IMR-90 (cell line): ENCODE results near the gene RB1. TPM values are rescaled to one million over a fixed set of nuclear protein-coding genes. Genes with fewer than 3 reads are reported as not detected.

Experiments used
- ATAC-seq: fragments of 200-7000 bp; cut with Tn5 transposase; 2 replicates; pipeline ENCODE4 v1.9.1; 2020; ENCODE audit warnings: low read depth, mild to moderate bottlenecking, moderate library complexity
- BruUV-seq: library from RNA; stranded (reverse); fragments of 400-500 nt; replicated peaks from 2 replicates; lab custom pipeline; 2021; lab: Mats Ljungman, UMichigan
- CTCF ChIA-PET: fragments of 300-600 bp; formaldehyde crosslinking; extraction: SDS; loops from one replicate; lab custom pipeline; 2021; ENCODE audit warnings: antibody characterized with exemption; lab: Yijun Ruan, JAX
- POLR2A ChIA-PET: fragments of 300-600 bp; sonication (Branson Sonifier 250); formaldehyde crosslinking; loops from one replicate; lab custom pipeline; 2022; ENCODE audit warnings: antibody characterized with exemption; ENCODE audit not compliant: unreplicated experiment; lab: Charles Lee
- DNase-seq: peaks from one replicate; pipeline ENCODE4 v3.0.0; 2013
- H2AFZ ChIP-seq: replicated peaks from 2 replicates; pipeline ENCODE3; 2013; ENCODE audit warnings: low read length, mild to moderate bottlenecking; ENCODE audit not compliant: poor library complexity
- H2AK5ac ChIP-seq: 2 replicates; pipeline ENCODE4 v1.6.1; 2013; ENCODE audit warnings: low read depth, low read length, inconsistent platforms
- H2AK9ac ChIP-seq: replicated peaks from 2 replicates; pipeline ENCODE3; 2013; ENCODE audit warnings: mild to moderate bottlenecking, low read depth, low read length, moderate library complexity; ENCODE audit not compliant: poor library complexity
- H2BK120ac ChIP-seq: 2 replicates; pipeline ENCODE4 v1.6.1; 2013; ENCODE audit warnings: low read depth, low read length, inconsistent platforms
- H2BK15ac ChIP-seq: 3 replicates; pipeline ENCODE4 v1.6.1; 2013; ENCODE audit warnings: low read depth, low read length, inconsistent platforms
- H2BK20ac ChIP-seq: 2 replicates; pipeline ENCODE4 v1.6.1; 2013; ENCODE audit warnings: low read depth, mild to moderate bottlenecking, inconsistent platforms, low read length, moderate library complexity
- H2BK5ac ChIP-seq: 2 replicates; pipeline ENCODE4 v1.6.1; 2013; ENCODE audit warnings: mild to moderate bottlenecking, low read depth, low read length, inconsistent platforms; ENCODE audit not compliant: poor library complexity, severe bottlenecking
- H3K14ac ChIP-seq: replicated peaks from 2 replicates; pipeline ENCODE4 v1.6.1; 2013; ENCODE audit warnings: low read depth, low read length, inconsistent platforms
- H3K18ac ChIP-seq: 2 replicates; pipeline ENCODE4 v1.6.1; 2013; ENCODE audit warnings: low read depth, low read length, control low read depth
- H3K23ac ChIP-seq: 2 replicates; pipeline ENCODE4 v1.6.1; 2013; ENCODE audit warnings: low read depth, low read length, inconsistent platforms
- H3K27ac ChIP-seq: 2 replicates; pipeline ENCODE4 v1.5.1; 2013; ENCODE audit warnings: mild to moderate bottlenecking, control low read depth, low read length; ENCODE audit not compliant: insufficient read depth
- H3K27me3 ChIP-seq: 2 replicates; pipeline ENCODE4 v1.6.1; 2013; ENCODE audit warnings: low read length; ENCODE audit not compliant: control insufficient read depth, insufficient read depth
- H3K36me3 ChIP-seq: 2 replicates; pipeline ENCODE4 v1.6.1; 2013; ENCODE audit warnings: low read length, mixed read lengths; ENCODE audit not compliant: control insufficient read depth, insufficient read depth
- H3K4ac ChIP-seq: 2 replicates; pipeline ENCODE4 v1.6.1; 2013; ENCODE audit warnings: low read depth, low read length, inconsistent platforms
- H3K4me1 ChIP-seq: 2 replicates; pipeline ENCODE4 v1.6.1; 2013; ENCODE audit warnings: low read length, mixed read lengths; ENCODE audit not compliant: control insufficient read depth, insufficient read depth
- H3K4me2 ChIP-seq: 2 replicates; pipeline ENCODE4 v1.6.1; 2013; ENCODE audit warnings: low read depth, mild to moderate bottlenecking, control low read depth, low read length, moderate library complexity
- H3K4me3 ChIP-seq: 2 replicates; pipeline ENCODE4 v1.5.1; 2013; ENCODE audit warnings: low read depth, mild to moderate bottlenecking, control low read depth, low read length, moderate library complexity; ENCODE audit not compliant: insufficient read depth
- H3K56ac ChIP-seq: 2 replicates; pipeline ENCODE4 v1.6.1; 2013; ENCODE audit warnings: low read length, inconsistent platforms; ENCODE audit not compliant: insufficient read depth; ENCODE audit errors: extremely low read depth
- H3K79me1 ChIP-seq, 2 experiments: 2 replicates each; pipeline ENCODE4 v1.6.1; 2013; ENCODE audit warnings: low read length in 2 of 2, inconsistent platforms in 1 of 2, low read depth in 1 of 2
- H3K9ac ChIP-seq: 2 replicates; pipeline ENCODE4 v1.6.1; 2013; ENCODE audit warnings: low read depth, low read length, control low read depth
- H3K9me1 ChIP-seq: 2 replicates; pipeline ENCODE4 v1.6.1; 2013; ENCODE audit warnings: low read length, inconsistent platforms; ENCODE audit not compliant: insufficient read depth
- H3K9me3 ChIP-seq: 2 replicates; pipeline ENCODE4 v1.6.1; 2013; ENCODE audit warnings: low read length; ENCODE audit not compliant: control insufficient read depth, insufficient read depth
- H4K20me1 ChIP-seq: 2 replicates; pipeline ENCODE4 v1.6.1; 2013; ENCODE audit warnings: low read length, inconsistent platforms; ENCODE audit not compliant: insufficient read depth
- H4K5ac ChIP-seq: 2 replicates; pipeline ENCODE4 v1.6.1; 2013; ENCODE audit warnings: mild to moderate bottlenecking, low read depth, low read length, control low read depth
- H4K8ac ChIP-seq, 2 experiments: 2 replicates each; pipeline ENCODE4 v1.6.1; 2013; ENCODE audit warnings: low read depth in 2 of 2, low read length in 2 of 2, control low read depth in 1 of 2, inconsistent platforms in 1 of 2
- H4K91ac ChIP-seq: 2 replicates; pipeline ENCODE4 v1.6.1; 2013; ENCODE audit warnings: low read depth, low read length, inconsistent platforms; ENCODE audit not compliant: insufficient read depth
- BHLHE40 ChIP-seq: fragments of 150-350 bp; IDR thresholded peaks from 2 replicates; pipeline ENCODE4 v1.6.1; 2016; ENCODE audit warnings: mild to moderate bottlenecking, low read depth, low read length
- CHD1 ChIP-seq: IDR thresholded peaks from 2 replicates; pipeline ENCODE4 v1.6.1; 2012; ENCODE audit warnings: low read depth, low read length, improper control_type of control experiment
- MAZ ChIP-seq: IDR thresholded peaks from 2 replicates; pipeline ENCODE4 v1.6.1; 2012; ENCODE audit warnings: low read depth, mild to moderate bottlenecking, low read length, improper control_type of control experiment, moderate library complexity, borderline replicate concordance
- MXI1 ChIP-seq: IDR thresholded peaks from 2 replicates; pipeline ENCODE4 v1.6.1; 2012; ENCODE audit warnings: low read depth, mild to moderate bottlenecking, low read length, moderate library complexity, borderline replicate concordance
- NFE2L2 ChIP-seq: fragments of 150-350 bp; IDR thresholded peaks from 2 replicates; pipeline ENCODE4 v1.6.1; 2016; ENCODE audit warnings: low read depth, mild to moderate bottlenecking, low read length
- RAD21 ChIP-seq: IDR thresholded peaks from 2 replicates; pipeline ENCODE4 v1.6.1; 2012; ENCODE audit warnings: low read length, improper control_type of control experiment
- RCOR1 ChIP-seq: IDR thresholded peaks from 2 replicates; pipeline ENCODE4 v1.6.1; 2012; ENCODE audit warnings: mild to moderate bottlenecking, low read length, improper control_type of control experiment; ENCODE audit not compliant: insufficient replicate concordance
- RFX5 ChIP-seq: IDR thresholded peaks from 2 replicates; pipeline ENCODE4 v1.8.0; 2012; ENCODE audit warnings: low read depth, mild to moderate bottlenecking, low read length, moderate library complexity
- SMC3 ChIP-seq: fragments of 150-350 bp; IDR thresholded peaks from 2 replicates; pipeline ENCODE4 v1.6.1; 2016; ENCODE audit warnings: low read depth, mild to moderate bottlenecking, antibody characterized with exemption, low read length, moderate library complexity
- WGBS, 2 experiments: methylation state at CpG; one replicate each; pipeline versions ENCODE4 v1.1.5 to v1.1.7; 2013; ENCODE audit warnings: missing lambda C conversion rate in 2 of 2; ENCODE audit not compliant: insufficient read length in 1 of 2; ENCODE audit errors: extremely low coverage in 2 of 2; 5-methylcytosine and 5-hydroxymethylcytosine counted together
- dilution Hi-C: fragments of 300-500 bp; cut with HindIII; formaldehyde crosslinking; loops from one replicate; pipeline ENCODE4 v1.14.3; 2018; ENCODE audit warnings: low sequenced_read_pairs; ENCODE audit not compliant: unreplicated experiment
- in situ Hi-C: fragments of 300-500 bp; cut with MboI; formaldehyde crosslinking; loops from 3 replicates; pipeline ENCODE4 v1.14.3; 2019; ENCODE audit warnings: low sequenced_read_pairs, inconsistent platforms, mixed read lengths
- intact Hi-C: fragments of 100-400 bp; cut with micrococcal nuclease; formaldehyde crosslinking; loops from 2 replicates; pipeline ENCODE4 v1.10.0; 2022
- polyA plus RNA-seq, 3 experiments: library from polyadenylated mRNA; depleted of rRNA; stranded (reverse); fragments of >200 nt; gene quantifications; 2 replicates each; pipeline ENCODE4 v1.2.3, GENCODE V29; 2012; ENCODE audit warnings: low replicate concordance in 1 of 3
- total RNA-seq: library from RNA; depleted of rRNA; stranded (reverse); fragments of >200 nt; gene quantifications from 2 replicates; pipeline ENCODE4 v1.2.3, GENCODE V29; 2012
- TF ChIP-seq, protein P1 (sequence below): fragments of 150-350 bp; IDR thresholded peaks from 2 replicates; pipeline ENCODE4 v1.6.1; 2016; ENCODE audit warnings: low read depth, mild to moderate bottlenecking, low read length, moderate library complexity, borderline replicate concordance
- TF ChIP-seq, protein P2 (sequence below): conservative IDR thresholded peaks from 2 replicates; pipeline ENCODE4 v1.5.1; 2012; ENCODE audit warnings: mild to moderate bottlenecking, low read depth, low read length, improper control_type of control experiment
- TF ChIP-seq, protein P3 (sequence below): fragments of 150-350 bp; IDR thresholded peaks from 2 replicates; pipeline ENCODE4 v1.6.1; 2017; ENCODE audit warnings: mild to moderate bottlenecking, antibody characterized with exemption, low read length, low read depth

RB1 gene
- total and polyA plus RNA-seq, 2 of the 4 experiments (the other 2 are of a cell fraction), result 11.4 to 15.4 TPM

DNA sequence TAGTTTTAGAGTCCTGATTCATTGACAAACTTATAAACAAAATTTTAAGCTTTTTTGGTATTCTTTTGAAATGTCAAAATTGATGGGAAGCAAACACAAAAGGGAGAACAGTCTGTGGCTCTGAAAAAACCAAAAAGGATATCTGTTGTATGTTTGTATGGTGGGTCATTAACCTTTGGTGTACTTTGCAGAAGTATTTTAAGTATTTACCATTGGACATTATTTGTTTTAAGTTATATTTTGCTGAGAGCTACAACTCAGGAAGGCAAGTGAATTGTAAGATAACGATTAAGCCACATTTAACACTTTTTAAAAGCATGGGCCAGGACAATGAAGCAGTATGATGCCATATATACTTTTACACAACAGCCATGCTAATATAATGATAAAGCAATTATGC lies 94.2 kb downstream of the RB1 start:
- no peaks in the 10 kb centered on the region for H4K20me1 ChIP-seq
- no peak overlapping the region for H3K23ac ChIP-seq
- no peak overlapping the region for H2AFZ ChIP-seq
- H3K27ac ChIP-seq, result no peak overlapping the region
- no peak overlapping the region for H2BK15ac ChIP-seq
- no peak overlapping the region for H2AK9ac ChIP-seq
- no peak overlapping the region for H4K5ac ChIP-seq
- H2AK5ac ChIP-seq, result no peak overlapping the region
- no peak overlapping the region for H3K9ac ChIP-seq
- peaks cover 4% of the 10 kb centered on the region; the same call in 1 of the 2 replicates for H3K36me3 ChIP-seq
- intact Hi-C loops (no loop called here), in situ Hi-C loops (no loop called here), dilution Hi-C loops (no loop called here)
- no peak overlapping the region for H3K4me3 ChIP-seq
- no peak for TF ChIP-seq RCOR1
- no peak for TF ChIP-seq MXI1
- TF ChIP-seq BHLHE40, result no peak
- TF ChIP-seq, protein P1, sequence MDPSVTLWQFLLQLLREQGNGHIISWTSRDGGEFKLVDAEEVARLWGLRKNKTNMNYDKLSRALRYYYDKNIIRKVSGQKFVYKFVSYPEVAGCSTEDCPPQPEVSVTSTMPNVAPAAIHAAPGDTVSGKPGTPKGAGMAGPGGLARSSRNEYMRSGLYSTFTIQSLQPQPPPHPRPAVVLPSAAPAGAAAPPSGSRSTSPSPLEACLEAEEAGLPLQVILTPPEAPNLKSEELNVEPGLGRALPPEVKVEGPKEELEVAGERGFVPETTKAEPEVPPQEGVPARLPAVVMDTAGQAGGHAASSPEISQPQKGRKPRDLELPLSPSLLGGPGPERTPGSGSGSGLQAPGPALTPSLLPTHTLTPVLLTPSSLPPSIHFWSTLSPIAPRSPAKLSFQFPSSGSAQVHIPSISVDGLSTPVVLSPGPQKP, result no peak
- no peak for TF ChIP-seq RFX5
- no peak for TF ChIP-seq RAD21
- TF ChIP-seq SMC3, result no peak
- TF ChIP-seq, protein P2, sequence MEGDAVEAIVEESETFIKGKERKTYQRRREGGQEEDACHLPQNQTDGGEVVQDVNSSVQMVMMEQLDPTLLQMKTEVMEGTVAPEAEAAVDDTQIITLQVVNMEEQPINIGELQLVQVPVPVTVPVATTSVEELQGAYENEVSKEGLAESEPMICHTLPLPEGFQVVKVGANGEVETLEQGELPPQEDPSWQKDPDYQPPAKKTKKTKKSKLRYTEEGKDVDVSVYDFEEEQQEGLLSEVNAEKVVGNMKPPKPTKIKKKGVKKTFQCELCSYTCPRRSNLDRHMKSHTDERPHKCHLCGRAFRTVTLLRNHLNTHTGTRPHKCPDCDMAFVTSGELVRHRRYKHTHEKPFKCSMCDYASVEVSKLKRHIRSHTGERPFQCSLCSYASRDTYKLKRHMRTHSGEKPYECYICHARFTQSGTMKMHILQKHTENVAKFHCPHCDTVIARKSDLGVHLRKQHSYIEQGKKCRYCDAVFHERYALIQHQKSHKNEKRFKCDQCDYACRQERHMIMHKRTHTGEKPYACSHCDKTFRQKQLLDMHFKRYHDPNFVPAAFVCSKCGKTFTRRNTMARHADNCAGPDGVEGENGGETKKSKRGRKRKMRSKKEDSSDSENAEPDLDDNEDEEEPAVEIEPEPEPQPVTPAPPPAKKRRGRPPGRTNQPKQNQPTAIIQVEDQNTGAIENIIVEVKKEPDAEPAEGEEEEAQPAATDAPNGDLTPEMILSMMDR, result no peak
- no peak for TF ChIP-seq CHD1
- TF ChIP-seq, protein P3, sequence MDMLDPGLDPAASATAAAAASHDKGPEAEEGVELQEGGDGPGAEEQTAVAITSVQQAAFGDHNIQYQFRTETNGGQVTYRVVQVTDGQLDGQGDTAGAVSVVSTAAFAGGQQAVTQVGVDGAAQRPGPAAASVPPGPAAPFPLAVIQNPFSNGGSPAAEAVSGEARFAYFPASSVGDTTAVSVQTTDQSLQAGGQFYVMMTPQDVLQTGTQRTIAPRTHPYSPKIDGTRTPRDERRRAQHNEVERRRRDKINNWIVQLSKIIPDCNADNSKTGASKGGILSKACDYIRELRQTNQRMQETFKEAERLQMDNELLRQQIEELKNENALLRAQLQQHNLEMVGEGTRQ, result no peak
- no peak for TF ChIP-seq NFE2L2
- TF ChIP-seq MAZ, result no peak
- H2BK5ac ChIP-seq, result peak overlapping the region; percentile 13
- H4K8ac ChIP-seq, result no peak overlapping the region
- no peak overlapping the region for H3K4ac ChIP-seq
- no peak overlapping the region for H3K4me2 ChIP-seq
- WGBS, 2 experiments, result no CpG with 5 or more reads among the region's 1 CpG
- no TSS peak for BruUV-seq
- no peaks in the 10 kb centered on the region for H3K9me3 ChIP-seq
- ATAC-seq (no peak), DNase-seq (no peak)
- no peak overlapping the region for H3K56ac ChIP-seq
- H4K91ac ChIP-seq, result no peak overlapping the region
- H2BK120ac ChIP-seq, result no peak overlapping the region
- no peak overlapping the region for H2BK20ac ChIP-seq
- H3K27me3 ChIP-seq, result no peaks in the 10 kb centered on the region
- H3K79me1 ChIP-seq, result peaks cover 3 to 16% of the 10 kb centered on the region in 2 experiments; a peak in 2 of 4 replicates
- H3K9me1 ChIP-seq, result no peaks in the 10 kb centered on the region
- H3K18ac ChIP-seq, result no peak overlapping the region
- H3K4me1 ChIP-seq, result peaks cover 4% of the 10 kb centered on the region; the same call in 1 of the 2 replicates
- ChIA-PET CTCF (no interaction called here), POLR2A (interaction anchor here (0.6 to 0.9 kb wide), 2 partner anchors 15 to 385 kb away, joined by 5 to 6 read pairs; partner anchors contain the start of gene LPAR6)
- H3K14ac ChIP-seq, result no peak overlapping the region
